Esophagus squamous epithelium (tissue), 4 donors: ENCODE measurements around the gene MYO18B.

Source experiments
- POLR2A ChIP-seq, 4 donors: fragments of 450-650 bp; IDR thresholded peaks; one replicate each; pipeline ENCODE4 v1.6.1; 2017; ENCODE audit warnings: antibody characterized with exemption in 4 of 4, mild to moderate bottlenecking in 4 of 4, moderate library complexity in 3 of 4
- TF ChIP-seq, protein P1 (sequence below), 6 experiments: fragments of 450-650 bp in 4 of 6; fragments of 200-600 bp in 2 of 6; sonication (generic) in 2 of 6; IDR thresholded peaks; one replicate each; pipeline ENCODE4 v1.5.1; 2016 to 2019; ENCODE audit warnings: antibody characterized with exemption in 6 of 6, mild to moderate bottlenecking in 4 of 6, moderate library complexity in 4 of 6

DNA sequence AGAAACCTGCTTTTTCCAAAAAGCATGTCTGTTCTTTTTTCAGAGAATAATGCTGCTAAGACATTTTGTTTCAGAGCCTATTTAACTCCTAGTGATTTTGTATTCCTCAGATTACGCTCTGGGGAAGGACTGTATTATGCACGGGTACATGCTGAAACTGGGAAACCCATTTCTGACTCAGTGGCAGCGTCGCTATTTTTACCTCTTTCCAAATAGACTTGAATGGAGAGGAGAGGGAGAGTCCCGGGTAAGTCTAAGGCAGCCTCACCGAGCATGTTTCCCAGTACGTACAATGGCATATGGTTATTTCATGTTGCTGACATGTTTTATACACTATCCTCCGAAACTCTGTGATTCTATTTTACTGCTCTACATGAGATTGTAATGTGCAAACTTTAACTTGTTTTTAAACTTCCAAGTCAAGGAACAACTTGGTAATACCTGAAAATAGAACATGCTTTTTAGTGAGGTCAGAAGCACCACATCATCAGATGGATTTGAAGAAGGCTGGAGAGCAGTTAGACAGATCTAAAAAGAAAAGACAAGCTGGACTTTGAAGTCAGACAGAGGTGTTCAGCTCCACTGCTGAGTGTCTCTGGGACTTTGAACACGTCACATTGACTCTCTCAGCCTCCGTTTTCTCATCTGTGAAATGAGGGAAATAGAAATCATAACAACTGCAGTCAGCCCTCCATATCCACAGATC is 23.7 kb upstream of the MYO18B start:
- TF ChIP-seq POLR2A (IDR thresholded peaks at IDR 0.05), result no peak
- TF ChIP-seq, protein P1, sequence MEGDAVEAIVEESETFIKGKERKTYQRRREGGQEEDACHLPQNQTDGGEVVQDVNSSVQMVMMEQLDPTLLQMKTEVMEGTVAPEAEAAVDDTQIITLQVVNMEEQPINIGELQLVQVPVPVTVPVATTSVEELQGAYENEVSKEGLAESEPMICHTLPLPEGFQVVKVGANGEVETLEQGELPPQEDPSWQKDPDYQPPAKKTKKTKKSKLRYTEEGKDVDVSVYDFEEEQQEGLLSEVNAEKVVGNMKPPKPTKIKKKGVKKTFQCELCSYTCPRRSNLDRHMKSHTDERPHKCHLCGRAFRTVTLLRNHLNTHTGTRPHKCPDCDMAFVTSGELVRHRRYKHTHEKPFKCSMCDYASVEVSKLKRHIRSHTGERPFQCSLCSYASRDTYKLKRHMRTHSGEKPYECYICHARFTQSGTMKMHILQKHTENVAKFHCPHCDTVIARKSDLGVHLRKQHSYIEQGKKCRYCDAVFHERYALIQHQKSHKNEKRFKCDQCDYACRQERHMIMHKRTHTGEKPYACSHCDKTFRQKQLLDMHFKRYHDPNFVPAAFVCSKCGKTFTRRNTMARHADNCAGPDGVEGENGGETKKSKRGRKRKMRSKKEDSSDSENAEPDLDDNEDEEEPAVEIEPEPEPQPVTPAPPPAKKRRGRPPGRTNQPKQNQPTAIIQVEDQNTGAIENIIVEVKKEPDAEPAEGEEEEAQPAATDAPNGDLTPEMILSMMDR (IDR thresholded peaks at IDR 0.05), result no peak
